ENCODE measurements around the gene SLC43A2. TPM values are rescaled to one million over a fixed set of nuclear protein-coding genes. Genes with fewer than 3 reads are reported as not detected.

SLC43A2 gene
- total RNA-seq, 2 donors from 2014 or later = 14.0 to 18.6 TPM

- Mint-ChIP-seq H3K4me3 (no peak overlapping the region), H3K27ac (no peak overlapping the region), H3K36me3 (ENCODE audit: low read depth) (peaks cover 17% of the 10 kb centered on the region), H3K27me3 (ENCODE audit: insufficient read depth) (peaks cover 9% of the 10 kb centered on the region), H3K4me1 (no peaks in the 10 kb centered on the region), H3K9me3 (no peaks in the 10 kb centered on the region)
- Histone ChIP-seq H3K9me3 (ENCODE audit: control insufficient read depth, low read length) (no peaks in the 10 kb centered on the region), H3K4me3 (ENCODE audit: low read length) (no peak overlapping the region), H3K9ac (ENCODE audit: extremely low read depth, low read length, poor library complexity, severe bottlenecking) (no peak overlapping the region), H3K36me3 (ENCODE audit: control insufficient read depth, insufficient read depth, low read length) (no peaks in the 10 kb centered on the region), H3K27me3 (ENCODE audit: control insufficient read depth, insufficient read depth, low read length, poor library complexity, severe bottlenecking) (no peaks in the 10 kb centered on the region), H3K27ac (ENCODE audit: low read depth, low read length) (no peak overlapping the region), H3K4me1 (ENCODE audit: control insufficient read depth, insufficient read depth, low read length) (no peaks in the 10 kb centered on the region)
- no peak for TF ChIP-seq CTCF (conservative IDR thresholded peaks at IDR 0.05)
- no peak for DNase-seq
- WGBS, 2 experiments (ENCODE audit: insufficient coverage in 1 of 2, insufficient read length in 1 of 2) = 93 to 98% methylated on average over 8 to 10 of the region's 10 CpGs
Observed at GRCh38 chr17:1611715-1612114, 16.9 kb downstream of the SLC43A2 start.

DNA sequence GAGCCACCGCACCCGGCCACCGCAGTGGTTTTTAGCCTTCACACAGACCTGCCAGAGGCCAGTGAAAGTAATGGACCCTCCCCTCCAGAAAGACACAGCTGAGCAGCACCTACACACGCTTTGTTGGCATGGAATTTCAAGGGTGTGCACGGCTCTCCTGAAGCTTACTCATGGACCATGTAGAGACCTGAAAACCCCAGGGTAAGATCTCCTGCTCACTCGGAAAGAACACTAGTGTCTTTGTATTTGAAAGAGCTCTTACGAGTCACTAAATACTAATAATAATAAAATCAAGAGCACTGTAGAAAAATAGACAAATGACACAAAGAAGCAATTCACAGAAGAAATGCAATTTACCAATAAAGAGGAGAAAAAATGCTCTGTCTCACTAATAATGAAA lies 20.0 kb downstream of the SLC43A2 start:
- H3K27me3 ChIP-seq (ENCODE audit: control insufficient read depth, insufficient read depth, low read length, poor library complexity, severe bottlenecking) = peaks cover 5% of the 10 kb centered on the region
- peaks cover 9% of the 10 kb centered on the region for H3K36me3 Mint-ChIP-seq (ENCODE audit: low read depth)
- no peaks in the 10 kb centered on the region for H3K36me3 ChIP-seq (ENCODE audit: control insufficient read depth, insufficient read depth, low read length)
- no peak overlapping the region for H3K9ac ChIP-seq (ENCODE audit: extremely low read depth, low read length, poor library complexity, severe bottlenecking)
- peaks cover 25% of the 10 kb centered on the region for H3K27me3 Mint-ChIP-seq (ENCODE audit: insufficient read depth)
- WGBS, 2 experiments (ENCODE audit: insufficient coverage in 1 of 2, insufficient read length in 1 of 2) = 92 to 97% methylated on average over 2 to 6 of the region's 7 CpGs
- no peak for DNase-seq
- H3K27ac ChIP-seq (ENCODE audit: low read depth, low read length) = no peak overlapping the region
- no peaks in the 10 kb centered on the region for H3K4me1 ChIP-seq (ENCODE audit: control insufficient read depth, insufficient read depth, low read length)
- no peak for TF ChIP-seq CTCF (conservative IDR thresholded peaks at IDR 0.05)
- H3K9me3 Mint-ChIP-seq = no peaks in the 10 kb centered on the region
- H3K4me3 Mint-ChIP-seq = no peak overlapping the region
- H3K4me1 Mint-ChIP-seq = peaks cover 3% of the 10 kb centered on the region
- no peaks in the 10 kb centered on the region for H3K9me3 ChIP-seq (ENCODE audit: control insufficient read depth, low read length)
- H3K4me3 ChIP-seq (ENCODE audit: low read length) = no peak overlapping the region
- no peak overlapping the region for H3K27ac Mint-ChIP-seq

DNA sequence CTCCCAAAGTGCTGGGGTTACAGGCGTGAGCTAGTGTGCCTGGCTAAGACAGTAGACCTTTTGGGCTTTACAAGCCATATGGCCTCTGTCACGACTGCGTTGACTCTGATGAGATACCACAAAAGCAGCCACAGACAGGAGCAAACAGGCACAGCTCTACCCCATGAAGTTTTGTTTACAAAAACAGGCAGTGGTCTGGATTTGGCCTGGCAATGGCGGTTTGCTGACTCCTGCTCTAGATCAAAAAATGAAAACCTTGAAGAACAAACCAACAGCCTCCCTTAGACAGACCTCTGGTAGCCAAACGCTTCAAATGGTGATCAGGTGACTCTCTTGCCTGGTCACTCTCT lies 20.7 kb downstream of the SLC43A2 start:
- Mint-ChIP-seq H3K27ac (peak overlapping the region; percentile 21), H3K4me1 (peaks cover 3% of the 10 kb centered on the region), H3K4me3 (no peak overlapping the region), H3K36me3 (ENCODE audit: low read depth) (peaks cover 8% of the 10 kb centered on the region), H3K9me3 (no peaks in the 10 kb centered on the region), H3K27me3 (ENCODE audit: insufficient read depth) (peaks cover 25% of the 10 kb centered on the region)
- TF ChIP-seq CTCF (conservative IDR thresholded peaks at IDR 0.05) = no peak
- no peaks in the 10 kb centered on the region for H3K4me1 ChIP-seq (ENCODE audit: control insufficient read depth, insufficient read depth, low read length)
- no peak overlapping the region for H3K27ac ChIP-seq (ENCODE audit: low read depth, low read length)
- H3K9me3 ChIP-seq (ENCODE audit: control insufficient read depth, low read length) = no peaks in the 10 kb centered on the region
- no peak for DNase-seq
- H3K4me3 ChIP-seq (ENCODE audit: low read length) = no peak overlapping the region
- no peaks in the 10 kb centered on the region for H3K36me3 ChIP-seq (ENCODE audit: control insufficient read depth, insufficient read depth, low read length)
- 80 to 89% methylated on average over 3 to 5 of the region's 5 CpGs for WGBS, 2 experiments (ENCODE audit: insufficient coverage in 1 of 2, insufficient read length in 1 of 2)
- peaks cover 5% of the 10 kb centered on the region for H3K27me3 ChIP-seq (ENCODE audit: control insufficient read depth, insufficient read depth, low read length, poor library complexity, severe bottlenecking)
- H3K9ac ChIP-seq (ENCODE audit: extremely low read depth, low read length, poor library complexity, severe bottlenecking) = no peak overlapping the region

Measured in endodermal cell (in vitro differentiated cells).